GM10248 (cell line): Measurements from ENCODE around the gene AGBL5.

Source experiments
- CTCF ChIA-PET: fragments of 300-600 bp; sonication (Branson Sonifier 250); formaldehyde crosslinking; extraction: SDS; loops from one replicate; lab custom pipeline; 2021; ENCODE audit warnings: antibody characterized with exemption; lab: Yijun Ruan, JAX
- POLR2A ChIA-PET: fragments of 350-650 bp; sonication (Branson Sonifier 250); formaldehyde crosslinking; extraction: SDS; loops from one replicate; lab custom pipeline; 2020; ENCODE audit warnings: antibody characterized with exemption; lab: Yijun Ruan, JAX
- DNase-seq: peaks from one replicate; pipeline ENCODE4 v3.0.0; 2012; ENCODE audit errors: extremely low spot score
- TF ChIP-seq, protein P1 (sequence below): IDR thresholded peaks from 2 replicates; pipeline ENCODE4 v1.5.1; 2012; ENCODE audit warnings: mild to moderate bottlenecking, low read depth; ENCODE audit errors: extremely low read depth, missing control alignments, control extremely low read depth

Gene AGBL5

DNA sequence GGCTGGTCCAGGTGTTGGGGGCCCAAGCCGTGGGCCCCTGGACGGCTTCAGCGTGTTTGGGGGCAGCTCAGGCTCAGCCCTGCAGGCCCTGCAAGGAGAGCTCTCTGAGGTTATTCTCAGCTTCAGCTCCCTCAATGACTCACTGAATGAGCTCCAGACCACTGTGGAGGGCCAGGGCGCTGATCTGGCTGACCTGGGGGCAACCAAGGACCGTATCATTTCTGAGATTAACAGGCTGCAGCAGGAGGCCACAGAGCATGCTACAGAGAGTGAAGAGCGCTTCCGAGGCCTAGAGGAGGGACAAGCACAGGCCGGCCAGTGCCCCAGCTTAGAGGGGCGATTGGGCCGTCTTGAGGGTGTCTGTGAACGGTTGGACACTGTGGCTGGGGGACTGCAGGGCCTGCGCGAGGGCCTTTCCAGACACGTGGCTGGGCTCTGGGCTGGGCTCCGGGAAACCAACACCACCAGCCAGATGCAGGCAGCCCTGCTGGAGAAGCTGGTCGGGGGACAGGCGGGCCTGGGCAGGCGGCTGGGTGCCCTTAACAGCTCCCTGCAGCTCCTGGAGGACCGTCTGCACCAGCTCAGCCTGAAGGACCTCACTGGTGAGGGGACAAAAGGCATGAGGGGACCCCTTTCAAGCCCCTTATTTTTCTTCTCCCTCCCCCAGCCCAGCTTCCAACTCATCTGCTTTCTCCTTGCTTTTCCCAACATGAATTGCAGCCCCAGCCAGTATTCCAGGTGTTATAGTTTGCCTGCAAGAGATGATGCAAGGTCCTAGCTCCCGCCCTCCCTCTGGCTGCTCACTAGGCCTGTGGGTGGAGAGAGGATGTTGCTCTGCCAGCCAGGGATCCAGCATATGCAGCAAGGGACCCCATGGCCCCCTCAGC is 32.2 kb downstream of the AGBL5 start:
- TF ChIP-seq, protein P1, sequence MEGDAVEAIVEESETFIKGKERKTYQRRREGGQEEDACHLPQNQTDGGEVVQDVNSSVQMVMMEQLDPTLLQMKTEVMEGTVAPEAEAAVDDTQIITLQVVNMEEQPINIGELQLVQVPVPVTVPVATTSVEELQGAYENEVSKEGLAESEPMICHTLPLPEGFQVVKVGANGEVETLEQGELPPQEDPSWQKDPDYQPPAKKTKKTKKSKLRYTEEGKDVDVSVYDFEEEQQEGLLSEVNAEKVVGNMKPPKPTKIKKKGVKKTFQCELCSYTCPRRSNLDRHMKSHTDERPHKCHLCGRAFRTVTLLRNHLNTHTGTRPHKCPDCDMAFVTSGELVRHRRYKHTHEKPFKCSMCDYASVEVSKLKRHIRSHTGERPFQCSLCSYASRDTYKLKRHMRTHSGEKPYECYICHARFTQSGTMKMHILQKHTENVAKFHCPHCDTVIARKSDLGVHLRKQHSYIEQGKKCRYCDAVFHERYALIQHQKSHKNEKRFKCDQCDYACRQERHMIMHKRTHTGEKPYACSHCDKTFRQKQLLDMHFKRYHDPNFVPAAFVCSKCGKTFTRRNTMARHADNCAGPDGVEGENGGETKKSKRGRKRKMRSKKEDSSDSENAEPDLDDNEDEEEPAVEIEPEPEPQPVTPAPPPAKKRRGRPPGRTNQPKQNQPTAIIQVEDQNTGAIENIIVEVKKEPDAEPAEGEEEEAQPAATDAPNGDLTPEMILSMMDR: no peak
- DNase-seq: no peak
- POLR2A ChIA-PET: interaction anchor here (0.5 kb wide), 1 partner anchor 262 kb away, joined by 6 read pairs; no protein-coding TSS in a partner anchor
- CTCF ChIA-PET: interaction anchor here (0.9 to 9.6 kb wide), 11 partner anchors 11 to 237 kb away, joined by 3 to 105 read pairs (median 5); partner anchors contain the start of genes AGBL5, OST4, PREB and TRIM54

- ChIA-PET CTCF (interaction anchor here (0.9 to 9.6 kb wide), 12 partner anchors 12 to 238 kb away, joined by 3 to 105 read pairs (median 5); partner anchors contain the start of genes ABHD1, AGBL5, OST4 and TRIM54), POLR2A (no interaction called here)
- TF ChIP-seq, protein P1: no peak
- no peak for DNase-seq
These were observed 33.0 kb downstream of the AGBL5 start for GRCh38 chr2:27084297-27085061.

DNA sequence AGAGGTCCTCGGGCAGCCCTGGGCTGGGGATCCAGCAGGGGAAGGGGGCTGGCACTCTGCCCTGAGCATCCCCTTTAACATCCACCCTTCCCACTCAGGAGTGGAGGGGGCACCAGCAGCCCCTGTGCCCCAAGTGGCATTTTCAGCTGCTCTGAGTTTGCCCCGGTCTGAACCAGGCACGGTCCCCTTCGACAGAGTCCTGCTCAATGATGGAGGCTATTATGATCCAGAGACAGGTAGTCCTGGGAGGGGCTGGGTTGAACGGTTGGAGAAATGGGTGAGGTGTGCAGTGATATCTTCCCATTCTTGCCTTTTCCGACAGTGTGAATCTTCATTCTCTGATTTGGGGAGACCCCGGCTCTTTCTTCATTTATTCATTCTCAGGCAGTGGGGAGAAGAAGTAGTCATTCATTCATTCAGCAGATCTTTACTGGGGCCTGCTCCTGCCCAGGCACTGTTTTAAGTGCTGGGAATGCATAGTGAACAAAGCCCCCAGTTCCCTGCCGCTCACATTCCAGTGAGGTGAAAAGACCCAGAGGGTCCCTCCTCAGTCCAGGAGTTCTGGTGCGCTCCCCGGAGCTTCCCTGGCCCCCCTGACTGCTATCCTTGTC is 33.7 kb downstream of the AGBL5 start:
- TF ChIP-seq, protein P1: no peak
- ChIA-PET POLR2A (no interaction called here), CTCF (interaction anchor here (0.6 to 9.6 kb wide), 19 partner anchors 13 to 239 kb away, joined by 3 to 105 read pairs (median 3); partner anchors contain the start of genes ABHD1, AGBL5, MAPRE3 and TRIM54)
- no peak for DNase-seq

DNA sequence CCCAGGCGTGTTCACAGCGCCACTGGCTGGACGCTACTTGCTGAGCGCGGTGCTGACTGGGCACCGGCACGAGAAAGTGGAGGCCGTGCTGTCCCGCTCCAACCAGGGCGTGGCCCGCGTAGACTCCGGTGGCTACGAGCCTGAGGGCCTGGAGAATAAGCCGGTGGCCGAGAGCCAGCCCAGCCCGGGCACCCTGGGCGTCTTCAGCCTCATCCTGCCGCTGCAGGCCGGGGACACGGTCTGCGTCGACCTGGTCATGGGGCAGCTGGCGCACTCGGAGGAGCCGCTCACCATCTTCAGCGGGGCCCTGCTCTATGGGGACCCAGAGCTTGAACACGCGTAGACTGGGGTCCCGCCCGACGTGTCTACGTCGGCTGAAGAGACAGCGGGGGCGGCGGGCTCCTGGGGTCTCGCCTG is 34.2 kb downstream of the AGBL5 start:
- CTCF ChIA-PET: interaction anchor here (0.6 to 9.6 kb wide), 16 partner anchors 12 to 217 kb away, joined by 3 to 105 read pairs (median 3); partner anchors contain the start of genes ABHD1, AGBL5 and MAPRE3

DNA sequence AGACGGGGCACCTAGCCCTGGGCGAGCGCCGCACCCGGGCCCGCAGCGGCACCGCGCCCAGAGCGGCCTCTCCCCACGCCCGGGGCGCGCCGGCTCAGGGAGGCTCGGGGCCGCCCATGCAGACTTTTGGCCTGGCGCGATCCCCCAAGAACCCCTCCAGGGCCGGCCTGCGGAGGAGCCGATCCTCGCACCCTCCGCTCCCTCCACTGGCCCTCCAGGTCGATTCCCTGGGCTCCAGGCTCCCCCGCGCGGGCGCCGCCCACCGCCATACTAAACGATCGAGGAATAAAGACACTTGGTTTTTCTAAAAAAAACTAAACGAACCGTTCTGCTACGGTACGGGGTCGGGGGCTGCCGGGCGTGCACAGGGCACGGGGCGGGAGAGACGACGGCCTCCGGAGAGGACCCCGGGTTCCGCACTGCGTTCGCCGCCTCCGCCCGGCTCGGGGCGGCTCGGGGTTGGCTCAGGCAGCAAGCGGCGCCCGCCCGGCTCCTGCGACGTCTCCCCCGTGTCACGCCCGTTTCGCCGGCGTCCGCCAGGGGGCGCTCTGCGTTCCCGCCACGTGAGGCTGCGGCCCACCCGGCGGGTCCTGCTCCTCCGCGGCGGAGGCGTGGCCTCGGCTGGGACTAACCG is 34.7 kb downstream of the AGBL5 start:
- DNase-seq: peak; percentile 99
- TF ChIP-seq, protein P1: peak; percentile 94
- ChIA-PET POLR2A (interaction anchor here (0.9 kb wide), 1 partner anchor 28 kb away, joined by 3 read pairs; no protein-coding TSS in a partner anchor), CTCF (interaction anchor here (0.7 to 9.6 kb wide), 24 partner anchors 12 to 231 kb away, joined by 3 to 105 read pairs (median 4); partner anchors contain the start of genes ABHD1, AGBL5, ATRAID and MAPRE3)

More for the DNA sequence above, 34.2 kb downstream of the AGBL5 start:
- DNase-seq: peak; percentile 44
- TF ChIP-seq, protein P1: peak; percentile 68
- POLR2A ChIA-PET: no interaction called here
